ENCODE results near the gene POLL.

DNA sequence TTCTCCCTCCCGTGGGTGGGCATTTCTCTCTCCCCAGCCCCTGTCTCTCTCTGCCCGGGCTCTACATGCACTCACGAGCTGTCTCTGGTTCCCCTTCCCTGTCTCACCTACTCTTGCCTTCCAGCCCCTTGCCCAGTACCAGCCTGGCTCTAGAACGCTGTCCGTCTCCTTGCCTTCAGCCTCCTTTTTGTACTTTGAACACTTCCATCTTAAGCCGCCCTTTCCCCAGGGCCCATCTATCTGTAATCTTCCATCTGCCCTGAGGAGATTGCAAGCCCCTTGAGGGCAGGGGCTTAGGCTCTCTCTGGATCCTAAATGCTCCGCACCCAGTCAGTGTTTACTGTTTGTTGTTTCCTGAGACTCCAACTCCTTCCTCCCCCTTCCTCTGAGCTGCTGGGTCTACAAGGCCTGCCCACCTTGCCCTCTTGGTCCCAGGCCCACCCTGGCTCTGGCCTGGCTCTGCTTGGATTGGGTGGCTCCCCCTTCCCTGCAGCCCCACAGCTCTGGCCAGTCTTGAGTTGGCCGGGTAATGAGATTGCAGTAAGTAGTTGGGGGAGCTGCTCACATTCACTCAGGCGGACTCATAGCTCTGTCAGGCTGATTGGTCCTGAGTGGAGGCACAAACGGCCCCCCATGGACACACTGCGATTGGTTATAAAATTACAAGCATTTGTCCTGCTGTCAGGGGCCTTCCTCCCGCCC, 28.3 kb downstream of the POLL start:
- TF ChIP-seq, protein P1, sequence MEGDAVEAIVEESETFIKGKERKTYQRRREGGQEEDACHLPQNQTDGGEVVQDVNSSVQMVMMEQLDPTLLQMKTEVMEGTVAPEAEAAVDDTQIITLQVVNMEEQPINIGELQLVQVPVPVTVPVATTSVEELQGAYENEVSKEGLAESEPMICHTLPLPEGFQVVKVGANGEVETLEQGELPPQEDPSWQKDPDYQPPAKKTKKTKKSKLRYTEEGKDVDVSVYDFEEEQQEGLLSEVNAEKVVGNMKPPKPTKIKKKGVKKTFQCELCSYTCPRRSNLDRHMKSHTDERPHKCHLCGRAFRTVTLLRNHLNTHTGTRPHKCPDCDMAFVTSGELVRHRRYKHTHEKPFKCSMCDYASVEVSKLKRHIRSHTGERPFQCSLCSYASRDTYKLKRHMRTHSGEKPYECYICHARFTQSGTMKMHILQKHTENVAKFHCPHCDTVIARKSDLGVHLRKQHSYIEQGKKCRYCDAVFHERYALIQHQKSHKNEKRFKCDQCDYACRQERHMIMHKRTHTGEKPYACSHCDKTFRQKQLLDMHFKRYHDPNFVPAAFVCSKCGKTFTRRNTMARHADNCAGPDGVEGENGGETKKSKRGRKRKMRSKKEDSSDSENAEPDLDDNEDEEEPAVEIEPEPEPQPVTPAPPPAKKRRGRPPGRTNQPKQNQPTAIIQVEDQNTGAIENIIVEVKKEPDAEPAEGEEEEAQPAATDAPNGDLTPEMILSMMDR (conservative IDR thresholded peaks at IDR 0.05; ENCODE audit: low read depth in 2 of 2): no peak
- TF ChIP-seq POLR2AphosphoS5 (IDR thresholded peaks at IDR 0.05; ENCODE audit: low read depth) (no peak), EZH2 (IDR thresholded peaks at IDR 0.05; ENCODE audit: low read depth, unreplicated experiment) (no peak), NANOG (IDR thresholded peaks at IDR 0.05; ENCODE audit: borderline replicate concordance) (no peak), EZH2phosphoT487 (IDR thresholded peaks at IDR 0.05; ENCODE audit: unreplicated experiment) (no peak)
- TF ChIP-seq, protein P2, sequence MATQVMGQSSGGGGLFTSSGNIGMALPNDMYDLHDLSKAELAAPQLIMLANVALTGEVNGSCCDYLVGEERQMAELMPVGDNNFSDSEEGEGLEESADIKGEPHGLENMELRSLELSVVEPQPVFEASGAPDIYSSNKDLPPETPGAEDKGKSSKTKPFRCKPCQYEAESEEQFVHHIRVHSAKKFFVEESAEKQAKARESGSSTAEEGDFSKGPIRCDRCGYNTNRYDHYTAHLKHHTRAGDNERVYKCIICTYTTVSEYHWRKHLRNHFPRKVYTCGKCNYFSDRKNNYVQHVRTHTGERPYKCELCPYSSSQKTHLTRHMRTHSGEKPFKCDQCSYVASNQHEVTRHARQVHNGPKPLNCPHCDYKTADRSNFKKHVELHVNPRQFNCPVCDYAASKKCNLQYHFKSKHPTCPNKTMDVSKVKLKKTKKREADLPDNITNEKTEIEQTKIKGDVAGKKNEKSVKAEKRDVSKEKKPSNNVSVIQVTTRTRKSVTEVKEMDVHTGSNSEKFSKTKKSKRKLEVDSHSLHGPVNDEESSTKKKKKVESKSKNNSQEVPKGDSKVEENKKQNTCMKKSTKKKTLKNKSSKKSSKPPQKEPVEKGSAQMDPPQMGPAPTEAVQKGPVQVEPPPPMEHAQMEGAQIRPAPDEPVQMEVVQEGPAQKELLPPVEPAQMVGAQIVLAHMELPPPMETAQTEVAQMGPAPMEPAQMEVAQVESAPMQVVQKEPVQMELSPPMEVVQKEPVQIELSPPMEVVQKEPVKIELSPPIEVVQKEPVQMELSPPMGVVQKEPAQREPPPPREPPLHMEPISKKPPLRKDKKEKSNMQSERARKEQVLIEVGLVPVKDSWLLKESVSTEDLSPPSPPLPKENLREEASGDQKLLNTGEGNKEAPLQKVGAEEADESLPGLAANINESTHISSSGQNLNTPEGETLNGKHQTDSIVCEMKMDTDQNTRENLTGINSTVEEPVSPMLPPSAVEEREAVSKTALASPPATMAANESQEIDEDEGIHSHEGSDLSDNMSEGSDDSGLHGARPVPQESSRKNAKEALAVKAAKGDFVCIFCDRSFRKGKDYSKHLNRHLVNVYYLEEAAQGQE (IDR thresholded peaks at IDR 0.05; ENCODE audit: unreplicated experiment): no peak

Measured in GM23338 (cell line).